A549 (cell line): ENCODE results near the gene BUB1B. TPM values are rescaled to one million over a fixed set of nuclear protein-coding genes. Genes with fewer than 3 reads are reported as not detected.

Source experiments
- ATAC-seq, 2 experiments: fragments of 200-7000 bp in 1 of 2; fragments of >200 bp in 1 of 2; cut with Nextera tagmentation in 1 of 2; cut with Tn5 transposase in 1 of 2; 3 replicates each; pipeline versions ENCODE4 v1.8.0 to v1.9.1; 2018 to 2020; ENCODE audit warnings: mild to moderate bottlenecking in 1 of 2, moderate library complexity in 1 of 2
- CTCF ChIA-PET: fragments of 300-600 bp; sonication (Branson Sonifier 250); formaldehyde crosslinking; extraction: SDS; loops from one replicate; lab custom pipeline; 2021; ENCODE audit warnings: antibody characterized with exemption, inconsistent platforms; lab: Yijun Ruan, JAX
- POLR2A ChIA-PET: fragments of 350-600 bp; formaldehyde crosslinking; extraction: SDS; loops from one replicate; lab custom pipeline; 2021; ENCODE audit warnings: antibody characterized with exemption, inconsistent platforms; lab: Yijun Ruan, JAX
- DNase-seq, 2 experiments: peaks; one replicate each; pipeline versions ENCODE4 v3.0.0 to v3.0.0-alpha.2; 2011 to 2016; ENCODE audit warnings: low read depth in 1 of 2, low spot score in 1 of 2
- FAIRE-seq: peaks from 2 replicates; lab custom pipeline; 2011; peaks lifted over from hg19 to GRCh38; lab: Jason Lieb, UNC
- H3K27ac ChIP-seq, 2 experiments: fragments of >200 bp; sonication (Bioruptor Twin); formaldehyde crosslinking; 3 replicates each; pipeline ENCODE4 v1.5.1; 2016 to 2017
- H3K4me1 ChIP-seq: fragments of >200 bp; sonication (Bioruptor Twin); formaldehyde crosslinking; 3 replicates; pipeline ENCODE4 v1.6.1; 2016
- H3K4me2 ChIP-seq: fragments of >200 bp; sonication (Bioruptor Twin); formaldehyde crosslinking; 3 replicates; pipeline ENCODE4 v1.6.1; 2016
- H3K4me3 ChIP-seq: fragments of >200 bp; sonication (Bioruptor Twin); formaldehyde crosslinking; 3 replicates; pipeline ENCODE4 v1.5.1; 2016
- H3K9me3 ChIP-seq: fragments of >200 bp; sonication (Bioruptor Twin); formaldehyde crosslinking; 3 replicates; pipeline ENCODE4 v1.6.1; 2016
- ATOH8 ChIP-seq: fragments of 250-450 bp; sonication (Bioruptor Pico); IDR thresholded peaks from 2 replicates; pipeline ENCODE4 v1.5.0; 2020; ENCODE audit warnings: low read depth, mild to moderate bottlenecking, moderate library complexity
- CBX2 ChIP-seq: fragments of 200-600 bp; sonication (generic); IDR thresholded peaks from 2 replicates; pipeline ENCODE4 v1.6.1; 2016; ENCODE audit warnings: low read depth, mild to moderate bottlenecking, borderline replicate concordance
- CBX8 ChIP-seq: fragments of 200-600 bp; sonication (generic); IDR thresholded peaks from 2 replicates; pipeline ENCODE4 v1.6.1; 2016
- CHD2 ChIP-seq: fragments of 150-350 bp; IDR thresholded peaks from 2 replicates; pipeline ENCODE4 v1.6.1; 2014; ENCODE audit warnings: low read length; ENCODE audit not compliant: partially characterized antibody
- CTCF ChIP-seq: fragments of >200 bp; sonication (Bioruptor Twin); formaldehyde crosslinking; IDR thresholded peaks from 3 replicates; pipeline ENCODE4 v1.5.1; 2016
- ELK1 ChIP-seq: fragments of 150-350 bp; IDR thresholded peaks from 2 replicates; pipeline ENCODE4 v1.6.1; 2014; ENCODE audit warnings: low read depth, mild to moderate bottlenecking, low read length
- FOSL2 ChIP-seq, 2 experiments: fragments of 450-650 bp in 1 of 2; fragments of >200 bp in 1 of 2; sonication (Bioruptor Twin) in 1 of 2; formaldehyde crosslinking; IDR thresholded peaks; 2 replicates each; pipeline versions ENCODE4 v1.5.0 to v1.6.1; 2016 to 2020; ENCODE audit warnings: mild to moderate bottlenecking in 1 of 2, moderate library complexity in 1 of 2
- HMGXB4 ChIP-seq: fragments of 250-450 bp; sonication (Bioruptor Pico); IDR thresholded peaks from 2 replicates; pipeline ENCODE4 v1.5.0; 2021; ENCODE audit warnings: mild to moderate bottlenecking, moderate library complexity, borderline replicate concordance
- HOXA7 ChIP-seq: fragments of 250-450 bp; sonication (Bioruptor Pico); IDR thresholded peaks from 2 replicates; pipeline ENCODE4 v1.5.0; 2020; ENCODE audit warnings: mild to moderate bottlenecking, moderate library complexity
- HOXB13 ChIP-seq: fragments of 250-450 bp; sonication (Bioruptor Pico); IDR thresholded peaks from 2 replicates; pipeline ENCODE4 v1.5.0; 2020; ENCODE audit warnings: low read depth, mild to moderate bottlenecking, moderate library complexity
- JUN ChIP-seq, 2 experiments: fragments of >200 bp; sonication (Bioruptor Twin); formaldehyde crosslinking; IDR thresholded peaks; 2 replicates in 1 of 2; 3 replicates in 1 of 2; pipeline ENCODE4 v1.6.1; 2016 to 2017
- KDM1A ChIP-seq: fragments of 200-600 bp; sonication (generic); IDR thresholded peaks from 2 replicates; pipeline ENCODE4 v1.6.1; 2016; ENCODE audit warnings: low read depth, mild to moderate bottlenecking
- MAX ChIP-seq: IDR thresholded peaks from 2 replicates; pipeline ENCODE4 v1.6.1; 2012
- PBX3 ChIP-seq: IDR thresholded peaks from 2 replicates; pipeline ENCODE4 v1.6.1; 2012
- PHF8 ChIP-seq: fragments of 200-600 bp; sonication (generic); IDR thresholded peaks from 2 replicates; pipeline ENCODE4 v1.6.1; 2016; ENCODE audit warnings: low read depth, mild to moderate bottlenecking, antibody characterized with exemption, moderate library complexity, borderline replicate concordance
- RARB ChIP-seq: fragments of 250-450 bp; sonication (Bioruptor Pico); IDR thresholded peaks from 2 replicates; pipeline ENCODE4 v1.8.0; 2021; ENCODE audit warnings: mild to moderate bottlenecking, moderate library complexity
- SREBF2 ChIP-seq: fragments of 450-650 bp; IDR thresholded peaks from 2 replicates; pipeline ENCODE4 v1.6.1; 2014; ENCODE audit warnings: mild to moderate bottlenecking, moderate library complexity
- TP53 ChIP-seq: fragments of 250-450 bp; sonication (Bioruptor Pico); IDR thresholded peaks from 2 replicates; pipeline ENCODE4 v1.5.0; 2021; ENCODE audit warnings: mild to moderate bottlenecking, moderate library complexity
- ZSCAN20 ChIP-seq: fragments of 250-450 bp; sonication (Bioruptor Pico); IDR thresholded peaks from 2 replicates; pipeline ENCODE4 v1.8.0; 2022; ENCODE audit warnings: mild to moderate bottlenecking, moderate library complexity
- WGBS: methylation state at CpG from one replicate; pipeline ENCODE4 v1.1.6; 2017; ENCODE audit errors: missing lambda C conversion rate; 5-methylcytosine and 5-hydroxymethylcytosine counted together
- polyA plus RNA-seq, 4 experiments: library from polyadenylated mRNA; depleted of rRNA in 3 of 4; stranded (reverse); fragments of >200 nt; fragmentation: RNase III in 1 of 4; extraction: RNeasy Plus Mini Kit Qiagen cat#74134 plus additional on column Dnase treatment in 1 of 4; gene quantifications; 2 replicates in 3 of 4; 3 replicates in 1 of 4; pipeline ENCODE4 v1.2.3, GENCODE V29; 2011 to 2017

Gene BUB1B
- polyA plus RNA-seq, 2 of the 4 experiments (the other 2 are of a cell fraction), result 37.5 to 50.2 TPM

- no peak for TF ChIP-seq PHF8
Observed at GRCh38 chr15:40240619-40241221, 79.9 kb downstream of the BUB1B start (continued).

- H3K4me1 ChIP-seq, result peaks cover 9% of the 10 kb centered on the region
- TF ChIP-seq ZSCAN20 (CRISPR knock-in tag), result no peak
- no peak for TF ChIP-seq KDM1A
- TF ChIP-seq ATOH8 (CRISPR knock-in tag), result no peak
- TF ChIP-seq CHD2, result no peak
Observed at GRCh38 chr15:40241269-40242212, 80.7 kb downstream of the BUB1B start.

GRCh38 chr15:40242213-40242599 is 81.3 kb downstream of the BUB1B start:
- CTCF ChIA-PET, result interaction anchor here (0.7 to 16.4 kb wide), 6 partner anchors 24 to 138 kb away, joined by 3 to 144 read pairs (median 4); no protein-coding TSS in a partner anchor
- Histone ChIP-seq H3K4me3 (no peak overlapping the region), H3K4me1 (peaks cover 9% of the 10 kb centered on the region)

More at GRCh38 chr15:40241269-40242212, 80.7 kb downstream of the BUB1B start:
- H3K4me2 ChIP-seq, result no peak overlapping the region
- DNase-seq (no peak), ATAC-seq (no peak), FAIRE-seq (no peak)
- H3K27ac ChIP-seq, result no peak overlapping the region
- ChIA-PET CTCF (interaction anchor here (0.6 to 16.4 kb wide), 4 partner anchors 24 to 182 kb away, joined by 3 to 144 read pairs (median 4); no protein-coding TSS in a partner anchor), POLR2A (no interaction called here)
- no peaks in the 10 kb centered on the region for H3K9me3 ChIP-seq
- WGBS, result 76% methylated on average over 9 of the region's 14 CpGs
- H3K4me3 ChIP-seq, result no peak overlapping the region

More at GRCh38 chr15:40242213-40242599, 81.3 kb downstream of the BUB1B start:
- Histone ChIP-seq H3K9me3 (no peaks in the 10 kb centered on the region), H3K27ac (no peak overlapping the region), H3K4me2 (no peak overlapping the region)
- ATAC-seq, result no peak
- 86% methylated on average over 4 of the region's 10 CpGs for WGBS
- no peak for DNase-seq
- no peak for TF ChIP-seq HOXA7 (CRISPR knock-in tag)
- no peak for TF ChIP-seq JUN (IDR thresholded peaks at IDR 0.05)
- no peak for TF ChIP-seq HOXB13 (CRISPR knock-in tag)
- no peak for TF ChIP-seq SREBF2
- TF ChIP-seq CBX2, result no peak
- TF ChIP-seq CBX8, result no peak
- no peak for TF ChIP-seq FOSL2 (IDR thresholded peaks at IDR 0.05)
- TF ChIP-seq FOSL2 (CRISPR knock-in tag; IDR thresholded peaks at IDR 0.05), result no peak
- no peak for TF ChIP-seq CTCF
- TF ChIP-seq TP53 (CRISPR knock-in tag), result no peak
- TF ChIP-seq PBX3, result no peak
- no peak for TF ChIP-seq MAX
- TF ChIP-seq HMGXB4 (CRISPR knock-in tag), result no peak
- no peak for TF ChIP-seq ELK1
- TF ChIP-seq RARB (CRISPR knock-in tag), result no peak
- POLR2A ChIA-PET, result no interaction called here
- FAIRE-seq, result no peak
